ENCODE measurements around the gene BCL2.
"Not testable (repeated sequence)": the region's sequence is repeated elsewhere in the genome, so short reads cannot be mapped to it uniquely, and the experiment has no call there.

Gene BCL2

GRCh38 chr18:63197246-63197869 is 122.2 kb downstream of the BCL2 start:
- peak; percentile 30 for DNase-seq

DNA sequence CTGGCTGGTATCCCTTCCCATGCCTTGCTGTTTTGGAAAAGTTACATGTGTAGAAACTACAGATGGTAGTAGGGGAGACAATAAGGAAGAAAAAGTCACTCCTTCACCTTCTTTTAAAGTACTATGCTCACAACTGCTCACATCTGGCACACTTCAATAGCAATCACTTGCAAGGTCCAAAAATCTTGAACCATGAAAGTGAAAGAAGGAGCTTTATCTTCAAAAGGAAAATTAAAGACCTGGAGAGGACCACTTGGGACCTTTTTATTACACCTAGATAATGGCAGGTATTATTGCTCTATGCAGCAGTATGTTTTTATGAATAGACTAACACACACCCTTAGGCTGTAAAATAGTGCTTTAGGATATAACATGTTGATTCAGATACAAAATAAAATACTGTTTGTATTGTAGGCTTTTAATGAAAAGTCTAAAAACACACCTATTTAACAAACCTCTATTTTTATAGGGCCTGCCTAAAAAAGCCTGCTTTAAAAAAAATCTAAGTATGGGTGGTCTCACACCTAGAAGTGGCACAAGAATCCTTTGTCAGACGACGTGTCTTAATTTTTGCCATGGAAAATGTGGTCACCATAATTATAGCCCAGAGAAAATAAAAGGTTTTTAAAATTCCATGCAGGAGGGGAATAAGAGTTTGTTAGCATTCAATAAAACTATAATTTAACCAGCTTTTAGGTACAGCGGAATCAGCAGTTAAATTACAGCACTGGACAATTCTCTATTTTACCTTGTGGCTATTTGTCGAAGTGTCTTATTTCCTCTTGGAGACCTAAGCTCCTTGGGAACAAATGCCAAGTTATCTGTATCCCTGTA is 124.0 kb downstream of the BCL2 start:
- DNase-seq = no peak

- DNase-seq = no peak
These were observed 126.7 kb downstream of the BCL2 start for GRCh38 chr18:63192885-63193349.

DNA sequence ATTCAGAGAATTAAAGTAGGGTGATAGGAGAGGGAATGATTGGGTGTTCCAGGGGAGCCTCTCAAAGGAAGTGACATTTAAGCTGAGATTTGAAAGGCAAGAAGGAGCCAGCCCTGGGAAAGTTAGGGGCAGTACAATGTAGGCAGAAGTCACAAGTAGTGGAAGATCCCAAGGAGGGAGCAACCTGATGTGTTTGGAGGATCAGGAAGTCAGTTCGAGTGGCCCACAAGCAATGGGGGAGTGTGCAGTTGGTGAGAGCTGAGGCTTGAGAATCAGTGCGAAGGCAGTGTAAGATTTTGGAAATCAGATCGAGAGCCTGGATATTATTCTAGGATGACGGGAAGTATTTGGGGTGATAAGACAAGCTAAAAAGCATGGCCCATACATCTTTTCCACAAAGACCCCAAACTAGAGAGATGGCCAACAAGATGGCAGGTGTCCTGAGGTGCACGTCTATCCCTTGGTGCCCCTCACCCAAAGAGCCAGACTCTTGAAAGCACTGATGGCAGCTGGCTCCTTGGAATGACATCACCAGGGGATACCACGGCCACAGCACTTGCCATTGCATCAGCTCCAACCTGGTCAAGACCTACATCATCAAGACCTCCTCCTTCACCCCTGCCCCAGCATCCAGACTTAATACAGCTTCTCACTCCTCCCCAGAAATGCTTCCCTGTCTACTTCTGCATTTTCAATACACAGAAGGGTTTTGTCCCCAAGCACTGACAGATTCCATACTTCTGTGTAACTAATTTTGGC is 127.3 kb downstream of the BCL2 start:
- DNase-seq = no peak

GRCh38 chr18:63191413-63191812 is 128.2 kb downstream of the BCL2 start:
- DNase-seq = no peak

DNA sequence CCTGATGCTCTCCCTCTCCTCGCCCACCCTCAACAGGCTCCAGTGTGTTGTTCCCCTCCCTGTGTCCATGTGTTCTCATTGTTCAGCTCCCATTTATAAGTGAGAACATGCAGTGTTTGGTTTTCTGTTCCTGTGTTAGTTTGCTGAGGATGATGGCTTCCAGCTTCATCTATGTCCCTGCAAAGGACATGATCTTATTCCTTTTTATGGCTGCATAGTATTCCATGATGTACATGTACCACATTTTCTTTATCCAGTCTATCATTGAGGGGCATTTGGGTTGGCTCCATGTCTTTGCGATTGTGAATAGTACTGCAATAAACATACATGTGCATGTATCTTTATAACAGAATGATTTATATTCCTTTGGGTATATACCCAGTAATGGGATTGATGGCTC is 128.7 kb downstream of the BCL2 start:
- not testable (repeated sequence) for DNase-seq

DNA sequence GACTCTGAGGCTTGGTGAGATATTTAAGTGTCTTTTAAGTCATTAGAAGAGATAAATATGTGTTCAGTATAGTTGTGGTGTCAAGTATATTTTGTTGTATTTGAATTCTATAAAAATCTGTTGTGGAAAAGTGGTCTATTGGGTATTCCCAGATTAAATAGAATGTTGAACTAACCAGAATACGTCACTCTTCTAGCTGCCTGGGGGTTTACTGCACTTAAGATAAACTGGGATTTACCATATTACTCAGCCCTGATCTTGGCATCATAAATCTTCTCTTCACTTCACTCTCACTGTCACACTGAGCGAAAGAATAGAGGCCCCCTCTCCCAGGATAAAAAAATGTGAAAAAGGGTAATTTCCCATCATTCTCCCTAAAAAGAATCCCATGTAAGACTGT is 129.8 kb downstream of the BCL2 start:
- no peak for DNase-seq

- DNase-seq = no peak
These were observed 130.5 kb downstream of the BCL2 start for GRCh38 chr18:63189041-63189440.

GRCh38 chr18:63187791-63188460 is 131.6 kb downstream of the BCL2 start:
- no peak for DNase-seq

DNA sequence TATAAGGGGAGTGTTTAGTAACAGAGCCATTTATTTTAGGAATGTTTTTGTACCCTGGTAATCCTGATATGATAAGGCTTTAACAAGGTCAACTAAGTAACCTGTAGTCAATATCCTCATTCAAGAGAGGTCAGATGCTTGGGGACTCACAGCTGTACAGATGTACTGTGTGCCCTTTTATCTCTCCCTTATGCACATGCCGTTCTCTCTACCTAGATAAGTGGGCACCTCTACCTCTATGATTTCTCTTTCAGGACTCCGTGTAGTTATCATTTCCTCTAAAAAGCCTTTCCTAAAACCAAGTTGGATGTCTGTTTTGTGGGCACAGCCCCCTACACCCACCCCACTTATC is 132.4 kb downstream of the BCL2 start:
- no peak for DNase-seq

- DNase-seq = no peak
These were observed 132.9 kb downstream of the BCL2 start for GRCh38 chr18:63186520-63187222.

GRCh38 chr18:63185984-63186383 is 133.6 kb downstream of the BCL2 start:
- DNase-seq = no peak

- DNase-seq = no peak
These were observed 135.4 kb downstream of the BCL2 start for GRCh38 chr18:63183952-63184770.

- DNase-seq = no peak
These were observed 136.2 kb downstream of the BCL2 start for GRCh38 chr18:63183378-63183777.

GRCh38 chr18:63182861-63183260 is 136.7 kb downstream of the BCL2 start:
- no peak for DNase-seq

GRCh38 chr18:63182310-63182772 is 137.2 kb downstream of the BCL2 start:
- no peak for DNase-seq

- DNase-seq = no peak
These were observed 137.8 kb downstream of the BCL2 start for GRCh38 chr18:63181706-63182309.

GRCh38 chr18:63180971-63181376 is 138.6 kb downstream of the BCL2 start:
- DNase-seq = no peak

DNA sequence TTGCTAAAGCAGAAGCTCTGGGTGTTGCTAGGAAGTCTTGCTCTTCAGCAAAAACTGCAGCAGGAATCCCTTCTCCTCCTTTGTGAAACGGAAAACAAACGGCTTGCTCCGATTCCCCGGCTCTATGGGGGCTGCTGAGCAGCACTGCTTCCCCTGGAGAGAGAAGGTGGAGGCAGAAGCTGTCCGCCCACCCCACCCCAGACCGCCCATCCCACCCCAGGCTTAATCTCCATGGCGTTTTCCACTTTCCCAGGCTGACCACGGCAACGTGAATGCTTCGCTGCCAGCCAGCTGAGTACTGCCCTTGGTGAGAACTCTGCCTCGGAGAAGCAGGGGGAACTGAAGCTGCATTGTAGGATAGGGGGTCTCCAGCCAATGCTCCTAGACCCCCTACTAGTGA is 139.2 kb downstream of the BCL2 start:
- no peak for DNase-seq

GRCh38 chr18:63179422-63179821 is 140.1 kb downstream of the BCL2 start:
- no peak for DNase-seq

DNA sequence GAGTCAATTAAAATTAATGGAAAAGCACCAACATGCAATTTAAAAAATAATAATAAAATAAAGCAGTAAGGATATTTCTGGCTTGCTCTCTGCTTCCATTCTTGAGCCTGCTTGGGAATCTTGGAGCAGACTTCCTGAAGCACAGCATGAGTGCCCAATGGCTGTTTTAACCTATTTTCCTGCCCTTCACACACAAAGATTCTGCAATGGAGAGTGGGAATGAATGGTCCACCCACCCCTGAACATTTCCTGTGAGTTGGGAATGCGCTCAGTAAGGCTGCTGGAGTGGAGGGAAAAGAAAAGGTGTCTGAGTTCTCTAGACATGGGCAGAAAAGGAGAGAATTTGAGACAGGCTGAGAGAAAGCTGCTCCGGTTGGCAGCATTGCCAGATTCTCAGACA is 140.6 kb downstream of the BCL2 start:
- DNase-seq = no peak
